HepG2 (cell line): ENCODE data around the gene PYGB. TPM values are rescaled to one million over a fixed set of nuclear protein-coding genes. Genes with fewer than 3 reads are reported as not detected.

Source experiments
- ATF7-NPFF ChIP-seq: sonication (generic); formaldehyde crosslinking; IDR thresholded peaks from 2 replicates; pipeline ENCODE4 v1.8.1; 2023; ENCODE audit warnings: mild to moderate bottlenecking, low read depth, missing genetic modification reagents, moderate library complexity
- ATRX ChIP-seq: sonication (generic); formaldehyde crosslinking; IDR thresholded peaks from 2 replicates; pipeline ENCODE4 v1.4.0; 2020; ENCODE audit warnings: missing genetic modification reagents, borderline replicate concordance
- ELF1 ChIP-seq: sonication (generic); formaldehyde crosslinking; IDR thresholded peaks from 2 replicates; pipeline ENCODE4 v1.4.0; 2020; ENCODE audit warnings: missing genetic modification reagents
- HDAC6 ChIP-seq: fragments of 200-600 bp; sonication (generic); IDR thresholded peaks from 2 replicates; pipeline ENCODE4 v1.7.0; 2017; ENCODE audit warnings: mild to moderate bottlenecking, antibody characterized with exemption, low read length, low read depth
- HNF4G ChIP-seq, 2 experiments: sonication (generic) in 1 of 2; formaldehyde crosslinking in 1 of 2; IDR thresholded peaks; 2 replicates each; pipeline versions ENCODE4 v1.4.0 to v1.6.1; 2011 to 2020; ENCODE audit warnings: borderline replicate concordance in 2 of 2, low read depth in 2 of 2, mild to moderate bottlenecking in 2 of 2, low read length in 1 of 2, missing genetic modification reagents in 1 of 2, moderate library complexity in 1 of 2
- MXI1 ChIP-seq: IDR thresholded peaks from 3 replicates; pipeline ENCODE4 v1.6.1; 2012; ENCODE audit warnings: low read depth, low read length, inconsistent platforms, borderline replicate concordance
- NFYB ChIP-seq: sonication (generic); formaldehyde crosslinking; IDR thresholded peaks from 2 replicates; pipeline ENCODE4 v1.4.0; 2020; ENCODE audit warnings: missing genetic modification reagents
- SNAI1 ChIP-seq: sonication (generic); formaldehyde crosslinking; IDR thresholded peaks from 2 replicates; pipeline ENCODE4 v1.5.0; 2020; ENCODE audit warnings: mild to moderate bottlenecking, missing genetic modification reagents, borderline replicate concordance
- TBL1XR1 ChIP-seq: fragments of 150-350 bp; IDR thresholded peaks from 2 replicates; pipeline ENCODE4 v1.6.1; 2014; ENCODE audit warnings: borderline replicate concordance, low read length; ENCODE audit not compliant: partially characterized antibody
- TCF7 ChIP-seq: sonication (generic); IDR thresholded peaks from 2 replicates; pipeline ENCODE4 v1.6.1; 2016; ENCODE audit warnings: antibody characterized with exemption, low read depth
- TMF1 ChIP-seq: sonication (generic); formaldehyde crosslinking; IDR thresholded peaks from 2 replicates; pipeline ENCODE4 v1.8.1; 2022; ENCODE audit warnings: low read depth, missing genetic modification reagents
- ZNF160 ChIP-seq: sonication (generic); formaldehyde crosslinking; IDR thresholded peaks from 2 replicates; pipeline ENCODE4 v1.8.0; 2022; ENCODE audit warnings: mild to moderate bottlenecking, inconsistent platforms, missing genetic modification reagents
- ZNF17 ChIP-seq: sonication (generic); formaldehyde crosslinking; IDR thresholded peaks from 2 replicates; pipeline ENCODE4 v1.5.0; 2020; ENCODE audit warnings: mild to moderate bottlenecking, missing genetic modification reagents
- ZNF564 ChIP-seq: sonication (generic); formaldehyde crosslinking; IDR thresholded peaks from 2 replicates; pipeline ENCODE4 v1.8.1; 2023; ENCODE audit warnings: mild to moderate bottlenecking, missing genetic modification reagents
- ZNF569 ChIP-seq: sonication (generic); formaldehyde crosslinking; IDR thresholded peaks from 2 replicates; pipeline ENCODE4 v1.5.0; 2020; ENCODE audit warnings: mild to moderate bottlenecking, missing genetic modification reagents, moderate library complexity, borderline replicate concordance
- polyA plus RNA-seq, 8 experiments: library from polyadenylated mRNA; depleted of rRNA in 3 of 8; stranded (reverse) in 7 of 8; unstranded in 1 of 8; fragments of >200 nt; fragmentation: Illumina TruSeq in 4 of 8; extraction: Trizol in 4 of 8; gene quantifications; 2 replicates each; pipeline versions ENCODE4 v1.2.1 to v1.2.3, GENCODE V29; 2011 to 2016; ENCODE audit warnings: low read depth in 4 of 8, missing spikeins in 1 of 8, mixed read lengths in 1 of 8; ENCODE audit not compliant: insufficient read depth in 1 of 8
- total RNA-seq, 5 experiments: library from RNA; depleted of rRNA; stranded (reverse); fragments of >200 nt; fragmentation: Illumina TruSeq; extraction: Trizol; gene quantifications; 2 replicates each; pipeline ENCODE4 v1.2.3, GENCODE V29; 2016; ENCODE audit warnings: low read depth in 1 of 5
- TF ChIP-seq, protein P1 (sequence below): sonication (generic); formaldehyde crosslinking; conservative IDR thresholded peaks from 2 replicates; pipeline ENCODE4 v1.4.0; 2020; ENCODE audit warnings: missing genetic modification reagents
- TF ChIP-seq, protein P2 (sequence below): sonication (generic); formaldehyde crosslinking; IDR thresholded peaks from 2 replicates; pipeline ENCODE4 v1.4.0; 2020; ENCODE audit warnings: missing genetic modification reagents, borderline replicate concordance
- TF ChIP-seq, protein P3 (sequence below): sonication (generic); formaldehyde crosslinking; IDR thresholded peaks from 2 replicates; pipeline ENCODE4 v1.4.0; 2020; ENCODE audit warnings: missing genetic modification reagents
- TF ChIP-seq, protein P4 (sequence below): sonication (generic); formaldehyde crosslinking; IDR thresholded peaks from 2 replicates; pipeline ENCODE4 v1.5.1; 2020; ENCODE audit warnings: missing genetic modification reagents, mild to moderate bottlenecking, borderline replicate concordance

PYGB gene
- total and polyA plus RNA-seq, 2 of the 13 experiments (the other 11 are each of a cell fraction or from before 2014, with no cell fraction given) = 24.2 to 86.3 TPM

DNA sequence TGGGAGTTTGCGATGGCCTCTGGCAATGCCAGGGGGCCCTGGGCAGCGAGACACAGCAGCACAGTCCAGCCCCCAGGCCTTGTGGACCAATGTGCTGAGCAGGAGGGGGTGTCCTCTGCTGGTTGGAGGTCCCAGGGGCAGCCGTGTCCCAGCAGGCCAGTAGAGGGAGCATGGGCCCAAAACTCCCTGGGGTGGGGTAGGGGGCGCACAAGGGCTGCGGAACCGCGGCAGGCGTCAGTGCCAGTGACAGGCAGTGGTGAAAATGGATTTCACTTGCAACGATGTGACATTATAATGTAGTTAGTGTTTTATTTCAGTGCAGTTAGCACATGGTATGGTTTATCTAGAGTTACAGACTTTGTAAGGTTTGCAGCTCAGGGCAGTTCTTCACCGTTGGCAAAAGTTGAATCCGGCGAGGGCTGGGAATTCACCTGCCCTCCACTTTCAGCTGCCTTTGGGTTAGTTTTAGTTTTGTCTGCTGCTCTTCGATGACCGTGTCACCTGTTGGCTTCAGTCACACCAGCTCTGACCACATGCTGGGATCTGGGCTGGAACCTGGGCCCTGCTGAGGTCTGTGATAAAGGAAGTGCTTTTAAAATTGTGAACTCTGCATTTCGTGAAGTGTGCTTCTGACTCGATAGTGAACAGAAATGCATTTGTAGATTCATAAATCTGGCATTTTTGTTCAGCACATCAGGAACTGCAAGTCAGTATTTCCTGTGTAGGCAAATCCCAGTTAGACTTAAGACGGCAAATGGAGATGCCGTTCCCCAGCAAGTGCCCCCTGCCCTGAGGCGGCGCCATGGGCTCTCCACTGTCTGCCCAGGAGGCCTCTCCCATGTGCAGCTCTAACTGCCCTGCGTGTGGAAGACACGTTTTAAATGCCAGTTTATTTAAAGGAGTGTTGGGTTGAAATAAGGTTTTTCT, 46.8 kb downstream of the PYGB start (continued):
- TF ChIP-seq SNAI1 = no peak
- no peak for TF ChIP-seq ATRX (CRISPR knock-in tag)
- TF ChIP-seq, protein P1, sequence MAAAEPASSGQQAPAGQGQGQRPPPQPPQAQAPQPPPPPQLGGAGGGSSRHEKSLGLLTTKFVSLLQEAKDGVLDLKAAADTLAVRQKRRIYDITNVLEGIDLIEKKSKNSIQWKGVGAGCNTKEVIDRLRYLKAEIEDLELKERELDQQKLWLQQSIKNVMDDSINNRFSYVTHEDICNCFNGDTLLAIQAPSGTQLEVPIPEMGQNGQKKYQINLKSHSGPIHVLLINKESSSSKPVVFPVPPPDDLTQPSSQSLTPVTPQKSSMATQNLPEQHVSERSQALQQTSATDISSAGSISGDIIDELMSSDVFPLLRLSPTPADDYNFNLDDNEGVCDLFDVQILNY (CRISPR knock-in tag) = no peak
- TF ChIP-seq MXI1 = no peak; the same call in 2 of the 3 replicates
- TF ChIP-seq ZNF17 (CRISPR knock-in tag) = 0 out of 2 replicates have a peak, but pooled peaks have one; percentile 45
- TF ChIP-seq, protein P2, sequence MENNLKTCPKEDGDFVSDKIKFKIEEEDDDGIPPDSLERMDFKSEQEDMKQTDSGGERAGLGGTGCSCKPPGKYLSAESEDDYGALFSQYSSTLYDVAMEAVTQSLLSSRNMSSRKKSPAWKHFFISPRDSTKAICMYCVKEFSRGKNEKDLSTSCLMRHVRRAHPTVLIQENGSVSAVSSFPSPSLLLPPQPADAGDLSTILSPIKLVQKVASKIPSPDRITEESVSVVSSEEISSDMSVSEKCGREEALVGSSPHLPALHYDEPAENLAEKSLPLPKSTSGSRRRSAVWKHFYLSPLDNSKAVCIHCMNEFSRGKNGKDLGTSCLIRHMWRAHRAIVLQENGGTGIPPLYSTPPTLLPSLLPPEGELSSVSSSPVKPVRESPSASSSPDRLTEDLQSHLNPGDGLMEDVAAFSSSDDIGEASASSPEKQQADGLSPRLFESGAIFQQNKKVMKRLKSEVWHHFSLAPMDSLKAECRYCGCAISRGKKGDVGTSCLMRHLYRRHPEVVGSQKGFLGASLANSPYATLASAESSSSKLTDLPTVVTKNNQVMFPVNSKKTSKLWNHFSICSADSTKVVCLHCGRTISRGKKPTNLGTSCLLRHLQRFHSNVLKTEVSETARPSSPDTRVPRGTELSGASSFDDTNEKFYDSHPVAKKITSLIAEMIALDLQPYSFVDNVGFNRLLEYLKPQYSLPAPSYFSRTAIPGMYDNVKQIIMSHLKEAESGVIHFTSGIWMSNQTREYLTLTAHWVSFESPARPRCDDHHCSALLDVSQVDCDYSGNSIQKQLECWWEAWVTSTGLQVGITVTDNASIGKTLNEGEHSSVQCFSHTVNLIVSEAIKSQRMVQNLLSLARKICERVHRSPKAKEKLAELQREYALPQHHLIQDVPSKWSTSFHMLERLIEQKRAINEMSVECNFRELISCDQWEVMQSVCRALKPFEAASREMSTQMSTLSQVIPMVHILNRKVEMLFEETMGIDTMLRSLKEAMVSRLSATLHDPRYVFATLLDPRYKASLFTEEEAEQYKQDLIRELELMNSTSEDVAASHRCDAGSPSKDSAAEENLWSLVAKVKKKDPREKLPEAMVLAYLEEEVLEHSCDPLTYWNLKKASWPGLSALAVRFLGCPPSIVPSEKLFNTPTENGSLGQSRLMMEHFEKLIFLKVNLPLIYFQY (CRISPR knock-in tag) = peak; percentile 68; the same call in 1 of the 2 replicates
- TF ChIP-seq NFYB = peak; percentile 24; the same call in 1 of the 2 replicates
- no peak for TF ChIP-seq TCF7
- peak; percentile 73; the same call in 1 of the 2 replicates for TF ChIP-seq ZNF160 (CRISPR knock-in tag)
- TF ChIP-seq, protein P3, sequence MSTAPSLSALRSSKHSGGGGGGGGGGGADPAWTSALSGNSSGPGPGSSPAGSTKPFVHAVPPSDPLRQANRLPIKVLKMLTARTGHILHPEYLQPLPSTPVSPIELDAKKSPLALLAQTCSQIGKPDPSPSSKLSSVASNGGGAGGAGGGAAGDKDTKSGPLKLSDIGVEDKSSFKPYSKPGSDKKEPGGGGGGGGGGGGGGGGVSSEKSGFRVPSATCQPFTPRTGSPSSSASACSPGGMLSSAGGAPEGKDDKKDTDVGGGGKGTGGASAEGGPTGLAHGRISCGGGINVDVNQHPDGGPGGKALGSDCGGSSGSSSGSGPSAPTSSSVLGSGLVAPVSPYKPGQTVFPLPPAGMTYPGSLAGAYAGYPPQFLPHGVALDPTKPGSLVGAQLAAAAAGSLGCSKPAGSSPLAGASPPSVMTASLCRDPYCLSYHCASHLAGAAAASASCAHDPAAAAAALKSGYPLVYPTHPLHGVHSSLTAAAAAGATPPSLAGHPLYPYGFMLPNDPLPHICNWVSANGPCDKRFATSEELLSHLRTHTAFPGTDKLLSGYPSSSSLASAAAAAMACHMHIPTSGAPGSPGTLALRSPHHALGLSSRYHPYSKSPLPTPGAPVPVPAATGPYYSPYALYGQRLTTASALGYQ (CRISPR knock-in tag) = no peak
- TF ChIP-seq ZNF569 = no peak
- no peak for TF ChIP-seq HNF4G (IDR thresholded peaks at IDR 0.05; ENCODE audit: borderline replicate concordance, low read depth, low read length)
- TF ChIP-seq HNF4G (CRISPR knock-in tag; IDR thresholded peaks at IDR 0.05; ENCODE audit: borderline replicate concordance, low read depth) = peak; percentile 24; the same call in 1 of the 2 replicates
- TF ChIP-seq HDAC6 = no peak
- no peak for TF ChIP-seq ZNF564
- TF ChIP-seq ELF1 = no peak
- 0 out of 2 replicates have a peak, but pooled peaks have one; percentile 36 for TF ChIP-seq ATF7-NPFF (CRISPR knock-in tag)
- 0 out of 2 replicates have a peak, but pooled peaks have one; percentile 23 for TF ChIP-seq TMF1 (CRISPR knock-in tag)
- TF ChIP-seq, protein P4, sequence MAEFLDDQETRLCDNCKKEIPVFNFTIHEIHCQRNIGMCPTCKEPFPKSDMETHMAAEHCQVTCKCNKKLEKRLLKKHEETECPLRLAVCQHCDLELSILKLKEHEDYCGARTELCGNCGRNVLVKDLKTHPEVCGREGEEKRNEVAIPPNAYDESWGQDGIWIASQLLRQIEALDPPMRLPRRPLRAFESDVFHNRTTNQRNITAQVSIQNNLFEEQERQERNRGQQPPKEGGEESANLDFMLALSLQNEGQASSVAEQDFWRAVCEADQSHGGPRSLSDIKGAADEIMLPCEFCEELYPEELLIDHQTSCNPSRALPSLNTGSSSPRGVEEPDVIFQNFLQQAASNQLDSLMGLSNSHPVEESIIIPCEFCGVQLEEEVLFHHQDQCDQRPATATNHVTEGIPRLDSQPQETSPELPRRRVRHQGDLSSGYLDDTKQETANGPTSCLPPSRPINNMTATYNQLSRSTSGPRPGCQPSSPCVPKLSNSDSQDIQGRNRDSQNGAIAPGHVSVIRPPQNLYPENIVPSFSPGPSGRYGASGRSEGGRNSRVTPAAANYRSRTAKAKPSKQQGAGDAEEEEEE (CRISPR knock-in tag) = no peak
- TF ChIP-seq TBL1XR1 = peak; percentile 41
